Smooth muscle cell (in vitro differentiated cells): Measurements from ENCODE around the gene CYREN. TPM values are rescaled to one million over a fixed set of nuclear protein-coding genes. Genes with fewer than 3 reads are reported as not detected.

ENCODE experiments used
- DNase-seq: peaks from one replicate; lab custom pipeline; 2025; ENCODE audit not compliant: unreplicated experiment; lab: John Stamatoyannopoulos, UW
- H2AFZ ChIP-seq: fragments of 200-600 bp; sonication (generic); 2 replicates; pipeline ENCODE4 v1.6.0; 2016; ENCODE audit warnings: antibody characterized with exemption, low read depth, mild to moderate bottlenecking
- H3F3A ChIP-seq: fragments of 200-600 bp; sonication (generic); 2 replicates; pipeline ENCODE4 v1.6.0; 2017; ENCODE audit warnings: antibody characterized with exemption, low read depth
- H3K27ac ChIP-seq: fragments of 200-600 bp; sonication (generic); 2 replicates; pipeline ENCODE4 v1.5.1; 2016; ENCODE audit warnings: low read depth, mild to moderate bottlenecking
- H3K27me3 ChIP-seq: fragments of 200-600 bp; sonication (generic); 2 replicates; pipeline ENCODE4 v1.6.1; 2016; ENCODE audit warnings: low read depth, mild to moderate bottlenecking
- H3K36me3 ChIP-seq: fragments of 200-600 bp; sonication (generic); 2 replicates; pipeline ENCODE4 v1.5.1; 2016; ENCODE audit warnings: low read depth
- H3K4me1 ChIP-seq: fragments of 200-600 bp; sonication (generic); 2 replicates; pipeline ENCODE4 v1.5.1; 2016; ENCODE audit warnings: low read depth
- H3K4me2 ChIP-seq: fragments of 200-600 bp; sonication (generic); 2 replicates; pipeline ENCODE4 v1.6.0; 2016; ENCODE audit warnings: mild to moderate bottlenecking
- H3K4me3 ChIP-seq: fragments of 200-600 bp; sonication (generic); 2 replicates; pipeline ENCODE4 v1.5.1; 2016; ENCODE audit warnings: mild to moderate bottlenecking
- H3K79me2 ChIP-seq: fragments of 200-600 bp; sonication (generic); 2 replicates; pipeline ENCODE4 v1.6.0; 2016; ENCODE audit warnings: low read depth, mild to moderate bottlenecking
- H3K9ac ChIP-seq: fragments of 200-600 bp; sonication (generic); 2 replicates; pipeline ENCODE4 v1.6.0; 2016; ENCODE audit warnings: low read depth
- H3K9me3 ChIP-seq: fragments of 200-600 bp; sonication (generic); replicated peaks from 2 replicates; pipeline ENCODE4 v1.5.1; 2016; ENCODE audit warnings: low read depth
- H4K20me1 ChIP-seq: fragments of 200-600 bp; sonication (generic); 2 replicates; pipeline ENCODE4 v1.6.0; 2016; ENCODE audit warnings: low read depth
- WGBS: methylation state at CpG from one replicate; pipeline ENCODE4 v1.1.7; 2016; ENCODE audit warnings: low lambda C conversion rate; 5-methylcytosine and 5-hydroxymethylcytosine counted together
- polyA plus RNA-seq: library from polyadenylated mRNA; unstranded; fragments of >200 nt; fragmentation: Nextera tagmentation; extraction: Ambion mirVana; gene quantifications from 2 replicates; pipeline ENCODE4 v1.2.1, GENCODE V29; 2016
- total RNA-seq: library from RNA; depleted of rRNA; stranded (reverse); fragments of >200 nt; gene quantifications from 2 replicates; pipeline ENCODE4 v1.2.3, GENCODE V29; 2014
- TF ChIP-seq, protein P1 (sequence below): fragments of 200-600 bp; sonication (generic); IDR thresholded peaks from 2 replicates; pipeline ENCODE4 v1.5.1; 2017; ENCODE audit warnings: borderline replicate concordance, mild to moderate bottlenecking, antibody characterized with exemption; ENCODE audit not compliant: insufficient read depth, poor library complexity, severe bottlenecking

Gene CYREN
- total and polyA plus RNA-seq, 2 experiments from 2014 or later = 33.4 to 38.2 TPM

- H3K27me3 ChIP-seq = no peaks in the 10 kb centered on the region
- 95% methylated on average over 6 of the region's 6 CpGs for WGBS
- H3K27ac ChIP-seq = no peak overlapping the region
- H3K9me3 ChIP-seq = peaks cover 9% of the 10 kb centered on the region
- H3K36me3 ChIP-seq = no peaks in the 10 kb centered on the region
- H3K4me3 ChIP-seq = no peak overlapping the region
- no peak overlapping the region for H3K4me2 ChIP-seq
- H3F3A ChIP-seq = peaks cover 12% of the 10 kb centered on the region
- H4K20me1 ChIP-seq = no peaks in the 10 kb centered on the region
- peaks cover 13% of the 10 kb centered on the region for H3K4me1 ChIP-seq
- H3K9ac ChIP-seq = no peak overlapping the region
- no peak for DNase-seq
- TF ChIP-seq, protein P1, sequence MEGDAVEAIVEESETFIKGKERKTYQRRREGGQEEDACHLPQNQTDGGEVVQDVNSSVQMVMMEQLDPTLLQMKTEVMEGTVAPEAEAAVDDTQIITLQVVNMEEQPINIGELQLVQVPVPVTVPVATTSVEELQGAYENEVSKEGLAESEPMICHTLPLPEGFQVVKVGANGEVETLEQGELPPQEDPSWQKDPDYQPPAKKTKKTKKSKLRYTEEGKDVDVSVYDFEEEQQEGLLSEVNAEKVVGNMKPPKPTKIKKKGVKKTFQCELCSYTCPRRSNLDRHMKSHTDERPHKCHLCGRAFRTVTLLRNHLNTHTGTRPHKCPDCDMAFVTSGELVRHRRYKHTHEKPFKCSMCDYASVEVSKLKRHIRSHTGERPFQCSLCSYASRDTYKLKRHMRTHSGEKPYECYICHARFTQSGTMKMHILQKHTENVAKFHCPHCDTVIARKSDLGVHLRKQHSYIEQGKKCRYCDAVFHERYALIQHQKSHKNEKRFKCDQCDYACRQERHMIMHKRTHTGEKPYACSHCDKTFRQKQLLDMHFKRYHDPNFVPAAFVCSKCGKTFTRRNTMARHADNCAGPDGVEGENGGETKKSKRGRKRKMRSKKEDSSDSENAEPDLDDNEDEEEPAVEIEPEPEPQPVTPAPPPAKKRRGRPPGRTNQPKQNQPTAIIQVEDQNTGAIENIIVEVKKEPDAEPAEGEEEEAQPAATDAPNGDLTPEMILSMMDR = no peak
- no peaks in the 10 kb centered on the region for H3K79me2 ChIP-seq
- H2AFZ ChIP-seq = no peak overlapping the region
These were observed 11.6 kb downstream of the CYREN start for GRCh38 chr7:135158874-135159273.

- H3K4me2 ChIP-seq = no peak overlapping the region
- TF ChIP-seq, protein P1 = no peak
- H4K20me1 ChIP-seq = no peaks in the 10 kb centered on the region
- 100% methylated on average over 1 of the region's 1 CpG for WGBS
- no peaks in the 10 kb centered on the region for H3K79me2 ChIP-seq
- H3K4me1 ChIP-seq = peaks cover 13% of the 10 kb centered on the region
- H3K9me3 ChIP-seq = peaks cover 9% of the 10 kb centered on the region
- H3K27ac ChIP-seq = no peak overlapping the region
- H3K36me3 ChIP-seq = no peaks in the 10 kb centered on the region
- peaks cover 12% of the 10 kb centered on the region for H3F3A ChIP-seq
- no peak overlapping the region for H2AFZ ChIP-seq
- H3K9ac ChIP-seq = no peak overlapping the region
- H3K27me3 ChIP-seq = no peaks in the 10 kb centered on the region
- no peak for DNase-seq
- no peak overlapping the region for H3K4me3 ChIP-seq
These were observed 12.3 kb downstream of the CYREN start for GRCh38 chr7:135158141-135158655.

DNA sequence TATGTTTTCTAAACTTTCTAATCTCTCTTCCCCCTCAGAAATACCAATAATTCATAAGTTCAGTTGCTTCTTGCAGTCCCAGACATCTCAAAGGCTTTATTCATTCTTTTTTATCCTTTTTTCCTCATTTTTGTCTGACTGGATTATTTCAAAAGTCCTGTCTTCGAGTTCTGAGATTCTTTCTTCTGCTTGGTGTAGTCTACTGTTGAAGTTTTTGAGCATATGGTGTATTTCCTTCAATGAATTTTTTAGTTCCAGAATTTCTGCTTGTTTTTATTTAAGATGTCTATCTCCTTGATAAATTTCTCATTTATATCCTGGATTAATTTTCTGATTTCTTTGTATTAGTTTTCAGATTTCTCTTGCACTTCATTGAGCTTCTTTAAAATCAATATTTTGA is 14.2 kb downstream of the CYREN start:
- Histone ChIP-seq H3K27me3 (no peaks in the 10 kb centered on the region), H3K9me3 (peaks cover 9% of the 10 kb centered on the region), H3K27ac (no peak overlapping the region), H3K4me3 (no peak overlapping the region), H4K20me1 (no peaks in the 10 kb centered on the region), H2AFZ (no peak overlapping the region), H3K79me2 (no peaks in the 10 kb centered on the region), H3F3A (peaks cover 11% of the 10 kb centered on the region), H3K4me1 (peaks cover 13% of the 10 kb centered on the region), H3K36me3 (no peaks in the 10 kb centered on the region), H3K9ac (no peak overlapping the region), H3K4me2 (no peak overlapping the region)
- 84% methylated on average over 1 of the region's 1 CpG for WGBS
- TF ChIP-seq, protein P1 = no peak
- DNase-seq = no peak

DNA sequence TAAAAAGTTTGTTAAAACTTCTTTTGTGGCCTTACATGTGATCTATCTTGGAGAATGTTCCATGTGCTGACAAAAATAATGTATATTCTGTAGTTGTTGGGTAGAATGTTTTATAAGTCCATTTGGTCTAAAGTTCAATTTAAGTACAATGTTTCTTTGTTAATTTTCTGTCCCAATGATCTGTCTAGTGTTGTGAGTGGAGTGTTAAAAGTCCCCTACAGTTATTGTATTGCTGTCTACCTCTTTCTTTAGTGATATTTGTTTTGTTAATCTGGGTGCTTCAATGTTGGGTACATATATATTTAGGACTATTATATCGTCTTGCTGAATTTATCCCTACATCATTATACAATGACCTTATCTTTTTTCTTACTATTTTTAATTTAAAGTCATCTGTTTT is 15.8 kb downstream of the CYREN start:
- no peak overlapping the region for H3K9ac ChIP-seq
- H3K4me2 ChIP-seq = no peak overlapping the region
- no peak overlapping the region for H2AFZ ChIP-seq
- peaks cover 9% of the 10 kb centered on the region for H3K9me3 ChIP-seq
- TF ChIP-seq, protein P1 = no peak
- H3K79me2 ChIP-seq = no peaks in the 10 kb centered on the region
- H3K4me1 ChIP-seq = peaks cover 8% of the 10 kb centered on the region
- H3K27ac ChIP-seq = no peak overlapping the region
- H3K4me3 ChIP-seq = no peak overlapping the region
- H3K36me3 ChIP-seq = no peaks in the 10 kb centered on the region
- WGBS = 35% methylated on average over 1 of the region's 1 CpG
- no peaks in the 10 kb centered on the region for H4K20me1 ChIP-seq
- no peaks in the 10 kb centered on the region for H3F3A ChIP-seq
- H3K27me3 ChIP-seq = no peaks in the 10 kb centered on the region
- no peak for DNase-seq
